Measurements from ENCODE around the gene SART1. TPM values are rescaled to one million over a fixed set of nuclear protein-coding genes. Genes with fewer than 3 reads are reported as not detected.
"Not testable (repeated sequence)": the region's sequence is repeated elsewhere in the genome, so short reads cannot be mapped to it uniquely, and the experiment has no call there.

The SART1 gene
- total RNA-seq, 2 donors from 2014 or later = 36.7 to 76.6 TPM

DNA sequence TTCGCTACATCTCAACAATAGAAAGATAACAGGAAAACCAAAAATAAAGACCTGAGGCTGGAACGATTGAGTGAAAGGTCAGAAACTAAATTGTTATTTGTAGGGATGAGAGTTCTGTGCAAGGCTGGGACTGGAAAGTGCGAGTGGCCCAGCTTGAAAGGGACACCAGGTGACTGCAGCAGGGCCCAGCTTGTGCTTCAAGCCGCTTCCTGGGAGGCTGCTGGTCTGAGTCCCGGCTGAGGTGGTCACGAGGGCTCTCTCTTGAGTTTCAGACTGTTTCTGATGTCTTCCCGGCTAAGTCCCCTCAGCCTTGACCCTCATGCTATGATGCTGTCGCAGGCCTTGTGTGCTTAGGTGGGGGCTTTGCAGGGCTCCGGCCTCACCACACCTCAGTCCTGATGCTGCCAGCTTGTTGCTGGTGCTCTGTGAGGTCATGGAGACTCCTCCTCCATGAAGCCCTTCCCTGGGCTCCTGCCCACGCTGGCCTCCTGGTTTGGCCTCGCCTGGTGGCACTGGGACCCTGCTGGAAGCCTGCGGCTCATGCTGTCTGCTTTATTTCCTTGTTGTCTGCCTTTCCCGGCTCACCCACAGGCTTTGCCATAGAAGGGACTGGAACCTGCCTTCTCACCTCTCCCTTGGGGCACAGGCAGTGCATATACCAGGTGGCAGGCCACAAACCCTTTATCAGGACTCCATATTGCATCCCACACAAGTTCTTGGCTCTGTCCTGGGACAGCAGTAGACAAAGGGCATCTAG lies 44.8 kb downstream of the SART1 start:
- Histone ChIP-seq H3K9me3 (no peaks in the 10 kb centered on the region), H3K36me3 (no peaks in the 10 kb centered on the region), H3K4me1 (replicated peaks) (peaks cover 7% of the 10 kb centered on the region), H3K4me3 (no peak overlapping the region), H3K27ac (no peak overlapping the region), H3K27me3 (replicated peaks; ENCODE audit: insufficient read depth) (no peaks in the 10 kb centered on the region)
- TF ChIP-seq, protein P1, sequence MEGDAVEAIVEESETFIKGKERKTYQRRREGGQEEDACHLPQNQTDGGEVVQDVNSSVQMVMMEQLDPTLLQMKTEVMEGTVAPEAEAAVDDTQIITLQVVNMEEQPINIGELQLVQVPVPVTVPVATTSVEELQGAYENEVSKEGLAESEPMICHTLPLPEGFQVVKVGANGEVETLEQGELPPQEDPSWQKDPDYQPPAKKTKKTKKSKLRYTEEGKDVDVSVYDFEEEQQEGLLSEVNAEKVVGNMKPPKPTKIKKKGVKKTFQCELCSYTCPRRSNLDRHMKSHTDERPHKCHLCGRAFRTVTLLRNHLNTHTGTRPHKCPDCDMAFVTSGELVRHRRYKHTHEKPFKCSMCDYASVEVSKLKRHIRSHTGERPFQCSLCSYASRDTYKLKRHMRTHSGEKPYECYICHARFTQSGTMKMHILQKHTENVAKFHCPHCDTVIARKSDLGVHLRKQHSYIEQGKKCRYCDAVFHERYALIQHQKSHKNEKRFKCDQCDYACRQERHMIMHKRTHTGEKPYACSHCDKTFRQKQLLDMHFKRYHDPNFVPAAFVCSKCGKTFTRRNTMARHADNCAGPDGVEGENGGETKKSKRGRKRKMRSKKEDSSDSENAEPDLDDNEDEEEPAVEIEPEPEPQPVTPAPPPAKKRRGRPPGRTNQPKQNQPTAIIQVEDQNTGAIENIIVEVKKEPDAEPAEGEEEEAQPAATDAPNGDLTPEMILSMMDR (IDR thresholded peaks at IDR 0.05) = no peak
- TF ChIP-seq POLR2AphosphoS5 (IDR thresholded peaks at IDR 0.05) (no peak), POLR2A (IDR thresholded peaks at IDR 0.05) (no peak)
- WGBS = 94% methylated on average over 12 of the region's 13 CpGs
- DNase-seq (ENCODE audit: low spot score) = no peak
- intact Hi-C loops (cut with DNase I) = no loop called here

DNA sequence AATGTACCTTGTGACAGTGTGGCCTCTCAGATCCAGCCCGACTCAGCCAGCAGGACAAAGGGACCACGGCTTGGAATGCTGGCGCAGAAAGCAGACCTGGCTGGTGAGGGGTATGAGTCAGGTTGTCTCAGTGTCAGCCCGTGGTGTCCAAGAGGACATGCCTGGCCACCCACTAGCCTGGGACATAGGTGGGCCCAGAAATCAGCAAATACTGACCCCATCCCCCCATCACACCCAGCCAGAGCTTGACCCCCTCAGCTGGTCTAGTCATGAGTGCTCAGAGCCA lies 45.3 kb downstream of the SART1 start:
- TF ChIP-seq POLR2A (IDR thresholded peaks at IDR 0.05) (no peak), POLR2AphosphoS5 (IDR thresholded peaks at IDR 0.05) (no peak)
- Histone ChIP-seq H3K9me3 (no peaks in the 10 kb centered on the region), H3K4me1 (replicated peaks) (peaks cover 7% of the 10 kb centered on the region), H3K4me3 (no peak overlapping the region), H3K27ac (no peak overlapping the region), H3K27me3 (replicated peaks; ENCODE audit: insufficient read depth) (no peaks in the 10 kb centered on the region), H3K36me3 (no peaks in the 10 kb centered on the region)
- intact Hi-C loops (cut with DNase I) = no loop called here
- no peak for DNase-seq (ENCODE audit: low spot score)
- WGBS = 75% methylated on average over 4 of the region's 4 CpGs

- intact Hi-C loops (cut with DNase I) = no loop called here
- Histone ChIP-seq H3K9me3 (no peaks in the 10 kb centered on the region), H3K36me3 (no peaks in the 10 kb centered on the region), H3K4me3 (no peak overlapping the region), H3K27ac (no peak overlapping the region), H3K27me3 (replicated peaks; ENCODE audit: insufficient read depth) (peaks cover 2% of the 10 kb centered on the region), H3K4me1 (replicated peaks) (peaks cover 7% of the 10 kb centered on the region)
- WGBS = 54% methylated on average over 5 of the region's 5 CpGs
- TF ChIP-seq POLR2AphosphoS5 (IDR thresholded peaks at IDR 0.05) (no peak), POLR2A (IDR thresholded peaks at IDR 0.05) (no peak)
- TF ChIP-seq, protein P1 (IDR thresholded peaks at IDR 0.05) = no peak
- no peak for DNase-seq (ENCODE audit: low spot score)
Measured at GRCh38 chr11:66007201-66007634, 45.7 kb downstream of the SART1 start.

DNA sequence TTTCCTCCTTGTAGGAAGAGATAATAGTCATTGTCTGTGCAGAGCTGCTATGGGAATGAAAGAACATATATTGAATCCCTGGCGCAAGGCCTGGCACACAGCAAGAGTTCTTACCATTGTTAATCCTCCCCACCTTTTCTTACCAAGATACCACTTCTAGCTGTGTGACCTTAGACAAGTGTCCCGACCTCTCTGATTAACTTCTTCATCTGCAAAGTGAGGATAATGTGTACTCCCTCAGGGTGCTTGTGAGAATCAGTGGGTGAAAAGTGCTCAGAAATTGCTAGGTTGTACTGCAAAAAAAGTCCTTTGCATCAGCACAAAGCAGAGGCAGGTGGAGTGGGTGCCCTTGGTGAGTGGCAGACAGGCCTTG lies 46.5 kb downstream of the SART1 start:
- H3K9me3 ChIP-seq = no peaks in the 10 kb centered on the region

GRCh38 chr11:66008468-66009101 lies 47.1 kb downstream of the SART1 start:
- TF ChIP-seq, protein P1 (IDR thresholded peaks at IDR 0.05) = no peak
- TF ChIP-seq POLR2A (IDR thresholded peaks at IDR 0.05) = no peak
- TF ChIP-seq POLR2AphosphoS5 (IDR thresholded peaks at IDR 0.05) = no peak
- DNase-seq (ENCODE audit: low spot score) = no peak
- H3K36me3 ChIP-seq = no peaks in the 10 kb centered on the region

More for the DNA sequence above, 46.5 kb downstream of the SART1 start:
- intact Hi-C loops (cut with DNase I) = no loop called here
- no peak for DNase-seq (ENCODE audit: low spot score)
- TF ChIP-seq POLR2AphosphoS5 (IDR thresholded peaks at IDR 0.05) = no peak
- no peak for TF ChIP-seq POLR2A (IDR thresholded peaks at IDR 0.05)
- TF ChIP-seq, protein P1 (IDR thresholded peaks at IDR 0.05) = no peak
- whole genome bisulfite sequencing = 93% methylated on average over 2 of the region's 2 CpGs
- Histone ChIP-seq H3K27ac (no peak overlapping the region), H3K4me1 (replicated peaks) (peaks cover 6% of the 10 kb centered on the region), H3K36me3 (no peaks in the 10 kb centered on the region), H3K4me3 (no peak overlapping the region), H3K27me3 (replicated peaks; ENCODE audit: insufficient read depth) (peaks cover 2% of the 10 kb centered on the region)

GRCh38 chr11:66010036-66010435 lies 48.5 kb downstream of the SART1 start:
- DNase-seq (ENCODE audit: low spot score); intact Hi-C loops (cut with DNase I); H3K9me3 ChIP-seq; H3K27ac ChIP-seq; H3K36me3 ChIP-seq; H3K4me1 ChIP-seq (replicated peaks); H3K27me3 ChIP-seq (replicated peaks; ENCODE audit: insufficient read depth); H3K4me3 ChIP-seq: not testable (repeated sequence)
- 66% methylated on average over 4 of the region's 4 CpGs for WGBS

More at GRCh38 chr11:66008468-66009101, 47.1 kb downstream of the SART1 start:
- no peaks in the 10 kb centered on the region for H3K9me3 ChIP-seq
- peaks cover under 1% of the 10 kb centered on the region for H3K4me1 ChIP-seq (replicated peaks)
- H3K4me3 ChIP-seq = no peak overlapping the region
- intact Hi-C loops (cut with DNase I) = no loop called here
- peaks cover 2% of the 10 kb centered on the region for H3K27me3 ChIP-seq (replicated peaks; ENCODE audit: insufficient read depth)
- no peak overlapping the region for H3K27ac ChIP-seq
- 54% methylated on average over 10 of the region's 10 CpGs for WGBS
